Mesenchymal stem cell (in vitro differentiated cells and primary cell): ENCODE data around the gene DBF4B.

ENCODE experiments used
- DNase-seq: peaks from one replicate; pipeline ENCODE4 v3.0.0-alpha.2; 2013
- H2AFZ ChIP-seq: one replicate; pipeline ENCODE4 v1.6.1; 2013; ENCODE audit warnings: low read depth, mild to moderate bottlenecking, control low read depth, inconsistent platforms, low read length, moderate library complexity
- H2AK5ac ChIP-seq: 2 replicates; pipeline ENCODE4 v1.6.1; 2013; ENCODE audit warnings: low read length, moderate library complexity, mild to moderate bottlenecking, inconsistent platforms; ENCODE audit not compliant: severe bottlenecking
- H2BK120ac ChIP-seq: one replicate; pipeline ENCODE4 v1.6.1; 2013; ENCODE audit warnings: low read depth, mild to moderate bottlenecking, inconsistent platforms, low read length, moderate library complexity
- H2BK12ac ChIP-seq, 2 experiments: one replicate each; pipeline ENCODE4 v1.6.1; 2013; ENCODE audit warnings: inconsistent platforms in 2 of 2, low read length in 2 of 2, mild to moderate bottlenecking in 2 of 2, moderate library complexity in 2 of 2, control low read depth in 1 of 2
- H2BK15ac ChIP-seq: one replicate; pipeline ENCODE4 v1.6.1; 2013; ENCODE audit warnings: mild to moderate bottlenecking, low read depth, inconsistent platforms; ENCODE audit not compliant: poor library complexity, severe bottlenecking
- H2BK5ac ChIP-seq: 2 replicates; pipeline ENCODE4 v1.6.1; 2013; ENCODE audit warnings: low read depth, mild to moderate bottlenecking, low read length, control low read depth, inconsistent platforms; ENCODE audit not compliant: poor library complexity, severe bottlenecking
- H3K14ac ChIP-seq, 2 experiments: one replicate each; pipeline ENCODE4 v1.6.1; 2013; ENCODE audit warnings: inconsistent platforms in 2 of 2, low read length in 2 of 2, control low read depth in 1 of 2, mild to moderate bottlenecking in 1 of 2, moderate library complexity in 1 of 2
- H3K18ac ChIP-seq, 2 experiments: one replicate each; pipeline ENCODE4 v1.6.1; 2013; ENCODE audit warnings: inconsistent platforms in 2 of 2, low read length in 2 of 2, control low read depth in 1 of 2, low read depth in 1 of 2, mild to moderate bottlenecking in 1 of 2
- H3K23ac ChIP-seq, 2 experiments: one replicate each; pipeline ENCODE4 v1.6.1; 2013; ENCODE audit warnings: inconsistent platforms in 2 of 2, low read length in 2 of 2, mild to moderate bottlenecking in 2 of 2, moderate library complexity in 2 of 2, control low read depth in 1 of 2
- H3K27ac ChIP-seq: 2 replicates; pipeline ENCODE4 v1.5.1; 2013; ENCODE audit warnings: mild to moderate bottlenecking, moderate library complexity, low read length, control low read depth, inconsistent platforms; ENCODE audit not compliant: poor library complexity, severe bottlenecking
- H3K27me3 ChIP-seq, 2 experiments: 2 replicates each; pipeline versions ENCODE4 v1.6.1 to v1.7.0; 2013; ENCODE audit warnings: low read length in 2 of 2, mild to moderate bottlenecking in 2 of 2, moderate library complexity in 2 of 2, control low read depth in 1 of 2, inconsistent platforms in 1 of 2; ENCODE audit not compliant: control insufficient read depth in 1 of 2, insufficient read depth in 1 of 2
- H3K36me3 ChIP-seq, 2 experiments: 2 replicates each; pipeline versions ENCODE4 v1.6.1 to v1.7.0; 2013; ENCODE audit warnings: low read length in 2 of 2, control low read depth in 1 of 2, inconsistent platforms in 1 of 2, low read depth in 1 of 2, mild to moderate bottlenecking in 1 of 2; ENCODE audit not compliant: insufficient read depth in 2 of 2, control insufficient read depth in 1 of 2
- H3K4ac ChIP-seq, 2 experiments: one replicate each; pipeline ENCODE4 v1.6.1; 2013; ENCODE audit warnings: inconsistent platforms in 2 of 2, low read length in 2 of 2, mild to moderate bottlenecking in 2 of 2, moderate library complexity in 2 of 2, control low read depth in 1 of 2, low read depth in 1 of 2
- H3K4me1 ChIP-seq: 2 replicates; pipeline ENCODE4 v1.6.1; 2013; ENCODE audit warnings: low read depth, low read length, control low read depth; ENCODE audit not compliant: control insufficient read depth, insufficient read depth
- H3K4me2 ChIP-seq: 2 replicates; pipeline ENCODE4 v1.6.1; 2013; ENCODE audit warnings: low read length, mild to moderate bottlenecking, inconsistent platforms; ENCODE audit not compliant: poor library complexity, severe bottlenecking
- H3K4me3 ChIP-seq, 2 experiments: 2 replicates each; pipeline versions ENCODE4 v1.5.1 to v1.7.0; 2013; ENCODE audit warnings: low read length in 2 of 2, mild to moderate bottlenecking in 2 of 2, control low read depth in 1 of 2, low read depth in 1 of 2; ENCODE audit not compliant: insufficient read depth in 1 of 2
- H3K79me1 ChIP-seq: replicated peaks from 2 replicates; pipeline ENCODE4 v1.6.1; 2013; ENCODE audit warnings: mild to moderate bottlenecking, control low read depth, low read length, inconsistent platforms; ENCODE audit not compliant: poor library complexity, severe bottlenecking
- H3K9ac ChIP-seq: 2 replicates; pipeline ENCODE4 v1.7.0; 2013; ENCODE audit warnings: mild to moderate bottlenecking, low read length, moderate library complexity
- H3K9me3 ChIP-seq: 2 replicates; pipeline ENCODE4 v1.7.0; 2013; ENCODE audit warnings: mild to moderate bottlenecking, low read length; ENCODE audit not compliant: control insufficient read depth
- H4K8ac ChIP-seq: one replicate; pipeline ENCODE4 v1.6.1; 2013; ENCODE audit warnings: inconsistent platforms, mild to moderate bottlenecking, low read length, moderate library complexity
- H4K91ac ChIP-seq: one replicate; pipeline ENCODE4 v1.6.1; 2013; ENCODE audit warnings: mild to moderate bottlenecking, low read length, inconsistent platforms
- WGBS: methylation state at CpG from one replicate; pipeline ENCODE4 v1.1.7; 2013; ENCODE audit warnings: mixed read lengths; 5-methylcytosine and 5-hydroxymethylcytosine counted together

DBF4B gene

DNA sequence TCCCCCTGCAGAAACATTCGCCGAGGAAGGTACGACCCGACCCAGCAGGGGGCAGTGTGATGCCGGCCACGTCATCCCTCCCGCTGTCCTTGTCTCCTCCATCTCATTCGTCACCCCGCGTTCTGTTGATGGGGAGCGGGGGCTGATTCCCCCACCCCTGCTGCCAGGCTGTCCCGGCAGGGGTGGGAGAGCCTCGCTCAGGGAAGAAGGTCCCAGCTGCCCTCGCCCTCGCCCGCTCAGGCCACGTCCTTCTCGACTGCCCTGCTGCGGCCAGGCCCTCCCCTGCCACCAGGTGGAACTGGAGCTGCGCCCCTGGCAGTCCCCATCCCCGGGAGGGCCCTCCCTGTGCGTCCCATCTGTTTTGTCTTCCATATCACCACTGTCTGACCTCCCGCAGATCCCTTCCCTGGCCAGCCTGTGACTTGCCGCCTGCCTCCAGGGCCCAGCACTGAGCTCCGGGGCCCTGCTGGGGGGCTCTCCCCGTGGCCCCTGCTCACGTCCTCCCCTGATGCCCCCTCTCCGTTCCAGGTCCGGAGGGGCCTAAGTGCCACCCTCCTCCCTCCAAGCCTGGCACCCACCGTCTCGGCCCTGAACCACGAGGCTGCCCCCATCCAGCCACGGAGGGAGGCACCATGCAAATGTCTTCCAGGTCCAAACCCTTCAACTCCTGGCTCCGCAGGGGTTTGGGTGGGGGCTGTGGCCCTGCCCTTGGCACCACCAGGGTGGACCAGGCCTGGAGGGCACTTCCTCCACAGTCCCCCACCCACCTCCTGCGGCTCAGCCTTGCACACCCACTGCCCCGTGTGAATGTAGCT is 71.0 kb downstream of the DBF4B start:
- Histone ChIP-seq H3K9me3 (no peaks in the 10 kb centered on the region), H3K4me1 (peaks cover 29% of the 10 kb centered on the region), H2AFZ (peak overlapping the region; percentile 73), H3K18ac (peak overlapping the region; percentile 87 to 90), H3K27me3 (peaks cover 0 to 17% of the 10 kb centered on the region in 2 experiments), H2AK5ac (peak overlapping the region; percentile 76), H2BK120ac (peak overlapping the region; percentile 81), H3K79me1 (no peaks in the 10 kb centered on the region), H4K8ac (peak overlapping the region; percentile 83), H3K27ac (no peak overlapping the region), H3K4ac (peak overlapping the region; percentile 75 to 89), H3K4me3 (peak overlapping the region; percentile 55 to 76), H3K36me3 (peaks cover 0 to 5% of the 10 kb centered on the region in 2 experiments), H2BK5ac (no peak overlapping the region), H2BK12ac (peak overlapping the region; percentile 72 to 92), H3K23ac (no peak overlapping the region), H3K4me2 (peak overlapping the region; percentile 80), H2BK15ac (peak overlapping the region; percentile 83), H3K9ac (peak overlapping the region; percentile 78), H3K14ac (peak overlapping the region in 1 of 2 experiments; percentile 64), H4K91ac (peak overlapping the region; percentile 97)
- DNase-seq: peak; percentile 80
- 30% methylated on average over 36 of the region's 36 CpGs for WGBS

DNA sequence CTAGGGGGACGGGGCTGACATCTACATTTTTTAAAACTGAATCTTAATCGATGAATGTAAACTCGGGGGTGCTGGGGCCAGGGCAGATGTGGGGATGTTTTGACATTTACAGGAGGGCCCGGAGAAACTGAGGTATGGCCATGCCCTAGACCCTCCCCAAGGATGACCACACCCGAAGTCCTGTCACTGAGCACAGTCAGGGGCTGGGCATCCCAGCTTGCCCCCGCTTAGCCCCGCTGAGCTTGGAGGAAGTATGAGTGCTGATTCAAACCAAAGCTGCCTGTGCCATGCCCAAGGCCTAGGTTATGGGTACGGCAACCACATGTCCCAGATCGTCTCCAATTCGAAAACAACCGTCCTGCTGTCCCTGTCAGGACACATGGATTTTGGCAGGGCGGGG is 71.7 kb downstream of the DBF4B start:
- no peak overlapping the region for H2BK12ac ChIP-seq
- WGBS: 97% methylated on average over 9 of the region's 12 CpGs
- peak overlapping the region; percentile 72 for H4K91ac ChIP-seq
- H3K4ac ChIP-seq: peak overlapping the region in 1 of 2 experiments; percentile 89
- no peak overlapping the region for H3K23ac ChIP-seq
- no peak overlapping the region for H3K4me3 ChIP-seq
- no peak overlapping the region for H3K27ac ChIP-seq
- H3K14ac ChIP-seq: no peak overlapping the region
- no peak overlapping the region for H3K18ac ChIP-seq
- H4K8ac ChIP-seq: no peak overlapping the region
- H3K4me1 ChIP-seq: peaks cover 25% of the 10 kb centered on the region
- H2BK120ac ChIP-seq: no peak overlapping the region
- no peak overlapping the region for H3K4me2 ChIP-seq
- H3K36me3 ChIP-seq: peaks cover 0 to 3% of the 10 kb centered on the region in 2 experiments
- DNase-seq: no peak
- H3K27me3 ChIP-seq: peaks cover 0 to 13% of the 10 kb centered on the region in 2 experiments
- H2AK5ac ChIP-seq: no peak overlapping the region
- no peaks in the 10 kb centered on the region for H3K9me3 ChIP-seq
- no peak overlapping the region for H2AFZ ChIP-seq
- no peak overlapping the region for H2BK5ac ChIP-seq
- peak overlapping the region; percentile 56 for H2BK15ac ChIP-seq
- no peak overlapping the region for H3K9ac ChIP-seq
- H3K79me1 ChIP-seq: no peaks in the 10 kb centered on the region

DNA sequence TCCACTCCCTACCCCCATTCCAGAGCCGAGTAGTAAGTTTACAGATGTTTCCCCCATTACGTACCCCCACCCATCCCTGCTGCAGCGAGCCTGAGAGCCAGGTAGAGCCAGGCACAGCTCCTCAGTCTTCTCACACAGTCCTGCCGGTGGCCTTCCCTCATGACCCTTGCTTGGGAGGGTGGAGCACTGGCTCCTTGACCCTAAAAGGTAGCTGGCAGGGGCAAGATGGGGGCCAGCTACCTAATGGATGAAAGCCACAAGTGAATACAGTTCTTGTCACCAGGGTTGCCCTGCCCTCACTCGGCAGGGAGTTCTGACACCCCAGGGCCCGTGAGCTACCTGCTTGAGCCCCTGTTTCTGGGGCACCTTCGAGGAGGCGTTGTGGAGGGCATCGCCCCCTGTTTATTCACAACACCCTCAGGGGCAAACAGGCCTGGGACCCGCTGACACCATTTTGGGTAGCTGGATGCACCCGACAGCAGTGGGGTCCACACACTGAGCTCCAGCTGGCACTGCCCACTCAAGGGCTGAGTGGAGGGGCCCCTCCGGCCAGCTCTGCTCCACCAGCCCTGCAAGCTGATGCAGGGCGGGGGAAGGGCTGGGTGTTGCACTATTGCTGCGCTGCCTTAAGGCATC is 72.5 kb downstream of the DBF4B start:
- Histone ChIP-seq H3K27me3 (peaks cover 0 to 13% of the 10 kb centered on the region in 2 experiments), H3K36me3 (no peaks in the 10 kb centered on the region), H3K4me1 (peaks cover 21% of the 10 kb centered on the region), H2BK15ac (no peak overlapping the region), H3K18ac (peak overlapping the region in 1 of 2 experiments; percentile 22), H3K27ac (no peak overlapping the region), H4K91ac (peak overlapping the region; percentile 65), H3K14ac (no peak overlapping the region), H2BK5ac (no peak overlapping the region), H3K9ac (no peak overlapping the region), H2AFZ (no peak overlapping the region), H2BK120ac (peak overlapping the region; percentile 65), H3K4me3 (no peak overlapping the region), H4K8ac (peak overlapping the region; percentile 19), H3K9me3 (no peaks in the 10 kb centered on the region), H3K79me1 (no peaks in the 10 kb centered on the region), H3K4ac (no peak overlapping the region), H2AK5ac (peak overlapping the region; percentile 10), H3K4me2 (no peak overlapping the region), H2BK12ac (peak overlapping the region in 1 of 2 experiments; percentile 16), H3K23ac (no peak overlapping the region)
- WGBS: 91% methylated on average over 14 of the region's 14 CpGs
- no peak for DNase-seq
